K562 (cell line): ENCODE data around the gene ZNF501. TPM values are rescaled to one million over a fixed set of nuclear protein-coding genes. Genes with fewer than 3 reads are reported as not detected.
A peak's percentile ranks its signal among the peaks of the same experiment; 100 is the strongest.

Experiments used
- ESRRB ChIP-seq: fragments of 250-450 bp; sonication (Bioruptor Pico); IDR thresholded peaks from 2 replicates; pipeline ENCODE4 v1.5.0; 2020; ENCODE audit warnings: mild to moderate bottlenecking, moderate library complexity, borderline replicate concordance
- HDAC2 ChIP-seq: fragments of 450-650 bp; IDR thresholded peaks from 2 replicates; pipeline ENCODE4 v1.6.1; 2016; ENCODE audit warnings: mild to moderate bottlenecking
- HDAC8 ChIP-seq: fragments of 450-650 bp; IDR thresholded peaks from 2 replicates; pipeline ENCODE4 v1.6.1; 2016; ENCODE audit warnings: mild to moderate bottlenecking, missing genetic modification characterization, moderate library complexity, missing compliant biosample characterization
- HMGXB4 ChIP-seq: sonication (generic); formaldehyde crosslinking; IDR thresholded peaks from 2 replicates; pipeline ENCODE4 v1.8.1; 2023; ENCODE audit warnings: mild to moderate bottlenecking, missing genetic modification reagents
- HNRNPK ChIP-seq: fragments of 200-400 bp; formaldehyde crosslinking; IDR thresholded peaks from one replicate; pipeline ENCODE4 v1.6.1; 2018; ENCODE audit warnings: mild to moderate bottlenecking, low read depth, low read length; ENCODE audit not compliant: poor library complexity, severe bottlenecking
- HOMEZ ChIP-seq: fragments of 250-450 bp; sonication (Bioruptor Pico); IDR thresholded peaks from 2 replicates; pipeline ENCODE4 v1.4.0; 2020; ENCODE audit warnings: mild to moderate bottlenecking, moderate library complexity
- HSF4 ChIP-seq: fragments of 250-450 bp; sonication (Bioruptor Pico); IDR thresholded peaks from 2 replicates; pipeline ENCODE4 v2.1.2; 2022; ENCODE audit warnings: mild to moderate bottlenecking, moderate library complexity, borderline replicate concordance
- MEF2D ChIP-seq: conservative IDR thresholded peaks from 2 replicates; pipeline ENCODE4 v1.6.1; 2016; ENCODE audit warnings: low read depth, missing genetic modification characterization, missing compliant biosample characterization
- MXI1 ChIP-seq: IDR thresholded peaks from 2 replicates; pipeline ENCODE4 v1.6.1; 2011; ENCODE audit warnings: low read depth, mild to moderate bottlenecking, improper control_type of control experiment, low read length
- NCOA4 ChIP-seq: fragments of 450-650 bp; IDR thresholded peaks from 2 replicates; pipeline ENCODE4 v1.6.1; 2018; ENCODE audit warnings: mild to moderate bottlenecking; ENCODE audit not compliant: partially characterized antibody
- PCBP2 ChIP-seq: fragments of 200-400 bp; formaldehyde crosslinking; IDR thresholded peaks from 2 replicates; pipeline ENCODE4 v1.6.1; 2018; ENCODE audit warnings: low read length, low read depth, mild to moderate bottlenecking, moderate library complexity; ENCODE audit not compliant: poor library complexity, severe bottlenecking
- SETDB1 ChIP-seq: IDR thresholded peaks from one replicate; pipeline ENCODE4 v1.6.1; 2012; ENCODE audit warnings: low read length, control low read depth, inconsistent platforms
- SIN3B ChIP-seq: fragments of 450-650 bp; IDR thresholded peaks from 2 replicates; pipeline ENCODE4 v1.6.1; 2017; ENCODE audit warnings: low read depth, mild to moderate bottlenecking, moderate library complexity
- SRSF3 ChIP-seq: fragments of 200-400 bp; formaldehyde crosslinking; IDR thresholded peaks from 2 replicates; pipeline ENCODE4 v1.6.1; 2016; ENCODE audit warnings: mild to moderate bottlenecking, low read length, moderate library complexity; ENCODE audit not compliant: insufficient read depth
- TARDBP ChIP-seq: fragments of 450-650 bp; IDR thresholded peaks from 2 replicates; pipeline ENCODE4 v1.6.1; 2016
- ZFPM2 ChIP-seq: fragments of 250-450 bp; sonication (Bioruptor Pico); IDR thresholded peaks from 2 replicates; pipeline ENCODE4 v1.5.1; 2022; ENCODE audit warnings: mild to moderate bottlenecking
- ZNF696 ChIP-seq: fragments of 250-450 bp; sonication (Bioruptor Pico); conservative IDR thresholded peaks from 2 replicates; pipeline ENCODE4 v1.4.0; 2020; ENCODE audit warnings: mild to moderate bottlenecking, moderate library complexity
- polyA plus RNA-seq, 8 experiments: library from polyadenylated mRNA; depleted of rRNA in 4 of 8; stranded (reverse) in 5 of 8; unstranded in 3 of 8; fragments of >200 nt; fragmentation: Nextera tagmentation in 2 of 8; fragmentation: Illumina TruSeq in 1 of 8; extraction: Ambion mirVana in 2 of 8; extraction: Trizol in 1 of 8; gene quantifications; 2 replicates each; pipeline versions ENCODE4 v1.2.1 to v1.2.3, GENCODE V29; 2011 to 2014; ENCODE audit warnings: inconsistent platforms in 1 of 8, missing spikeins in 1 of 8
- total RNA-seq, 7 experiments: library from RNA; depleted of rRNA in 6 of 7; stranded (reverse); fragments of >200 nt in 6 of 7; fragmentation: Illumina TruSeq in 2 of 7; extraction: Trizol in 2 of 7; gene quantifications; 2 replicates each; pipeline versions ENCODE4 v1.2.1 to v1.2.3, GENCODE V29; 2011 to 2021; ENCODE audit warnings: low replicate concordance in 1 of 7

ZNF501 gene
- total and polyA plus RNA-seq, 9 of the 15 experiments (the other 6 are each of a cell fraction or from before 2014, with no cell fraction given), result 1.2 to 6.5 (median 3.7) TPM

- TF ChIP-seq HSF4, result no peak
- peak; percentile 81; the same call in 1 of the 2 replicates for TF ChIP-seq MXI1
- TF ChIP-seq HOMEZ, result no peak; the same call in 1 of the 2 replicates
- TF ChIP-seq NCOA4, result no peak
- TF ChIP-seq PCBP2, result no peak
- peak; percentile 61 for TF ChIP-seq TARDBP
- TF ChIP-seq HDAC8 (tag), result no peak; the same call in 1 of the 2 replicates
- 0 out of 2 replicates have a peak, but pooled peaks have one; percentile 43 for TF ChIP-seq MEF2D (tag)
- no peak for TF ChIP-seq ZFPM2 (CRISPR knock-in tag)
- peak; percentile 89 for TF ChIP-seq HDAC2
- no peak for TF ChIP-seq ESRRB
- no peak for TF ChIP-seq SETDB1
- no peak for TF ChIP-seq ZNF696 (CRISPR knock-in tag)
- no peak for TF ChIP-seq HNRNPK
- TF ChIP-seq SRSF3, result no peak
- TF ChIP-seq HMGXB4, result peak; percentile 24; the same call in 1 of the 2 replicates
- TF ChIP-seq SIN3B, result peak; percentile 87
Observed at GRCh38 chr3:44761424-44762169, 32.2 kb downstream of the ZNF501 start, which contains the start of the genes KIAA1143 and KIF15 (continued).
